Astrocyte (in vitro differentiated cells and primary cell): Measurements from ENCODE around the gene TOP2A.

Experiments
- EZH2 ChIP-seq: IDR thresholded peaks from 2 replicates; pipeline ENCODE4 v1.6.1; 2012; ENCODE audit warnings: mild to moderate bottlenecking, low read length, inconsistent platforms; ENCODE audit not compliant: insufficient read depth
- TF ChIP-seq, protein P1 (sequence below): IDR thresholded peaks from 2 replicates; pipeline ENCODE4 v1.5.1; 2011; ENCODE audit warnings: low read depth, mild to moderate bottlenecking, inconsistent platforms, low read length, moderate library complexity; ENCODE audit not compliant: insufficient read depth

DNA sequence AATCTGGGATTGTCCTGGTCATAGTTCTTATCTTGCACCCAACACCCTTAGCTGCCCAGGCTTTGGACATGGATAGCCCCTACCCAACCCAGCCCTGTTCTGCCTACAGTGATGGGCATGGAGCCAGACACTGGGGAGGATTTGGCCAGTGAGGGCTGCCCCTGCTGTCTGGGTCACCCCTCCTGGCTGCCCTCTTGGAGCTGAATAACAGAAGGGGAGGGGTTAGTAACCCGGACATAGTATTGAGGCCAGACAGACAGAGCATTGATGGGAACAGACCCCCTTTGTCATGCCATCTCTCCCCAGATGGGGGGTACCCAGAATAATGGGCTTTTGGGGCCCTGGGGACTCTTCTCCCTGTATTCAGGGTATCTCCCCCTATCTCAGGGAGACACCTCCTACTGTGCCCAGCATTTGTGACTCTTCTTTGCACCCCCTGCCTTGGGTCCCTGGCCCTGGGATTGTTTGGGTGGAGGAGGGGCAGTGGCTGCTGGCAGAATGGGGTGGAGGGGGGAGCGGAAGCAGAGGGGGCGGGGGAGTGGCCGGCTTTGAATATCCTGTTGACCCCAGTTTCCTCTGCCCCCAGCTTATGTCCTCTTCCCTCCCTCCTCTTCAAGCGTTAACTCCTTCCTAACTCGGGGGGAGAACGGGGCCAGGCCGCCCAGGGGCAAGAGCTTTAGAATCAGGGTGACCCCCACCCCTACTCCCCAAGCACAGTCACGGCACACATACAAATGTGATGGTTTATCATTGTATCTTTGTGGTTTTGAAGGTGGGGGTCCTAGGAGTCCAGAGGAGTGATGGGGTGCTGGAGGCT lies 70.2 kb downstream of the TOP2A start:
- TF ChIP-seq, protein P1, sequence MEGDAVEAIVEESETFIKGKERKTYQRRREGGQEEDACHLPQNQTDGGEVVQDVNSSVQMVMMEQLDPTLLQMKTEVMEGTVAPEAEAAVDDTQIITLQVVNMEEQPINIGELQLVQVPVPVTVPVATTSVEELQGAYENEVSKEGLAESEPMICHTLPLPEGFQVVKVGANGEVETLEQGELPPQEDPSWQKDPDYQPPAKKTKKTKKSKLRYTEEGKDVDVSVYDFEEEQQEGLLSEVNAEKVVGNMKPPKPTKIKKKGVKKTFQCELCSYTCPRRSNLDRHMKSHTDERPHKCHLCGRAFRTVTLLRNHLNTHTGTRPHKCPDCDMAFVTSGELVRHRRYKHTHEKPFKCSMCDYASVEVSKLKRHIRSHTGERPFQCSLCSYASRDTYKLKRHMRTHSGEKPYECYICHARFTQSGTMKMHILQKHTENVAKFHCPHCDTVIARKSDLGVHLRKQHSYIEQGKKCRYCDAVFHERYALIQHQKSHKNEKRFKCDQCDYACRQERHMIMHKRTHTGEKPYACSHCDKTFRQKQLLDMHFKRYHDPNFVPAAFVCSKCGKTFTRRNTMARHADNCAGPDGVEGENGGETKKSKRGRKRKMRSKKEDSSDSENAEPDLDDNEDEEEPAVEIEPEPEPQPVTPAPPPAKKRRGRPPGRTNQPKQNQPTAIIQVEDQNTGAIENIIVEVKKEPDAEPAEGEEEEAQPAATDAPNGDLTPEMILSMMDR, result no peak
- TF ChIP-seq EZH2, result no peak
